ENCODE measurements around the gene PIGU. TPM values are rescaled to one million over a fixed set of nuclear protein-coding genes. Genes with fewer than 3 reads are reported as not detected.

The PIGU gene
- total and polyA plus RNA-seq, 2 of the 13 experiments (the other 11 are each of a cell fraction or from before 2014, with no cell fraction given) = 45.5 to 231 TPM

- TF ChIP-seq BCL6 (CRISPR knock-in tag; IDR thresholded peaks at IDR 0.05) = peak; percentile 14; the same call in 1 of the 2 replicates
- TF ChIP-seq TEAD3 (CRISPR knock-in tag; optimal IDR thresholded peaks at IDR 0.05; ENCODE audit: borderline replicate concordance) = peak; percentile 53
- TF ChIP-seq ETV6 (CRISPR knock-in tag; conservative IDR thresholded peaks at IDR 0.05) = no peak
- TF ChIP-seq DBP (CRISPR knock-in tag; IDR thresholded peaks at IDR 0.05; ENCODE audit: not compliant biosample characterization) = no peak
- TF ChIP-seq ZNF724P (CRISPR knock-in tag; IDR thresholded peaks at IDR 0.05; ENCODE audit: borderline replicate concordance) = 0 out of 2 replicates have a peak, but pooled peaks have one; percentile 41
- TF ChIP-seq RBM22 (optimal IDR thresholded peaks at IDR 0.05; ENCODE audit: low read length) = peak; percentile 83
- TF ChIP-seq ZNF883 (CRISPR knock-in tag; IDR thresholded peaks at IDR 0.05; ENCODE audit: not compliant biosample characterization) = no peak
- TF ChIP-seq ZNF770 (CRISPR knock-in tag; IDR thresholded peaks at IDR 0.05) = no peak
- TF ChIP-seq DDIT3 (CRISPR knock-in tag; IDR thresholded peaks at IDR 0.05) = no peak
- TF ChIP-seq MLXIP (CRISPR knock-in tag; IDR thresholded peaks at IDR 0.05; ENCODE audit: borderline replicate concordance) = no peak
- no peak for TF ChIP-seq ZNF530 (CRISPR knock-in tag; IDR thresholded peaks at IDR 0.05; ENCODE audit: low read depth)
- no peak for TF ChIP-seq ZNF776 (CRISPR knock-in tag; IDR thresholded peaks at IDR 0.05)
- no peak for TF ChIP-seq PHF20 (CRISPR knock-in tag; IDR thresholded peaks at IDR 0.05)
- TF ChIP-seq THRA (CRISPR knock-in tag; IDR thresholded peaks at IDR 0.05; ENCODE audit: borderline replicate concordance) = no peak
- peak; percentile 55; the same call in 1 of the 2 replicates for TF ChIP-seq POLR2AphosphoS2 (IDR thresholded peaks at IDR 0.05; ENCODE audit: low read depth, low read length)
- no peak for TF ChIP-seq E2F1 (CRISPR knock-in tag; IDR thresholded peaks at IDR 0.05)
- TF ChIP-seq NR2F1 (CRISPR knock-in tag; IDR thresholded peaks at IDR 0.05) = no peak
- TF ChIP-seq ZBTB44 (CRISPR knock-in tag; IDR thresholded peaks at IDR 0.05) = no peak
Observed at GRCh38 chr20:34512266-34512954, 164.5 kb downstream of the PIGU start (continued).
